Measurements from ENCODE around the gene IFIT2. TPM values are rescaled to one million over a fixed set of nuclear protein-coding genes. Genes with fewer than 3 reads are reported as not detected.
A peak's percentile ranks its signal among the peaks of the same experiment; 100 is the strongest.
"Not testable (repeated sequence)": the region's sequence is repeated elsewhere in the genome, so short reads cannot be mapped to it uniquely, and the experiment has no call there.

Gene IFIT2
- total RNA-seq, 6 experiments from 2014 or later = 4.7 to 12.4 (median 9.8) TPM

- Histone ChIP-seq H3K9me3 (no peaks in the 10 kb centered on the region), H3K4me3 (no peak overlapping the region), H3K36me3 (no peaks in the 10 kb centered on the region), H3K27ac (peak overlapping the region in 2 of 3 donors; percentile 49 to 54), H3K27me3 (no peaks in the 10 kb centered on the region), H3K4me1 (peaks cover 0 to 15% (median 6%) of the 10 kb centered on the region in 4 donors)
- DNase-seq = no peak
- peak; percentile 16 to 36 (median 22) for ATAC-seq
- intact Hi-C loops (cut with DNase I) = no loop called here
- 53% methylated on average over 6 of the region's 6 CpGs for WGBS (ENCODE audit: insufficient coverage, low coverage, low lambda C conversion rate, missing lambda C conversion rate)
- TF ChIP-seq POLR2A (IDR thresholded peaks at IDR 0.05) = no peak
- TF ChIP-seq CTCF (IDR thresholded peaks at IDR 0.05) = no peak
Measured at GRCh38 chr10:89283025-89283935, 18.6 kb upstream of the IFIT2 start.

- Histone ChIP-seq H3K4me3 (no peak overlapping the region), H3K36me3 (no peaks in the 10 kb centered on the region), H3K27ac (peak overlapping the region in 2 of 3 donors; percentile 49 to 54), H3K4me1 (peaks cover 0 to 8% (median 3%) of the 10 kb centered on the region in 4 donors), H3K27me3 (no peaks in the 10 kb centered on the region), H3K9me3 (no peaks in the 10 kb centered on the region)
- TF ChIP-seq POLR2A (IDR thresholded peaks at IDR 0.05) (no peak), CTCF (IDR thresholded peaks at IDR 0.05) (no peak)
- DNase-seq = no peak
- 39% methylated on average over 4 of the region's 4 CpGs for WGBS (ENCODE audit: insufficient coverage, low coverage, low lambda C conversion rate, missing lambda C conversion rate)
- intact Hi-C loops (cut with DNase I) = no loop called here
- ATAC-seq = peak; percentile 71 to 78 (median 74)
Measured at GRCh38 chr10:89283936-89284475, 17.8 kb upstream of the IFIT2 start.

GRCh38 chr10:89284711-89285110, 17.1 kb upstream of the IFIT2 start:
- H3K9me3 ChIP-seq; H3K4me3 ChIP-seq; DNase-seq; H3K27ac ChIP-seq; ATAC-seq; intact Hi-C loops (cut with DNase I); H3K27me3 ChIP-seq; H3K36me3 ChIP-seq; H3K4me1 ChIP-seq: not testable (repeated sequence)
- WGBS (ENCODE audit: insufficient coverage, low coverage, low lambda C conversion rate, missing lambda C conversion rate) = 92% methylated on average over 6 of the region's 6 CpGs

GRCh38 chr10:89285303-89285702, 16.5 kb upstream of the IFIT2 start:
- not testable (repeated sequence) for H3K36me3 ChIP-seq

GRCh38 chr10:89294721-89295239, 7.1 kb upstream of the IFIT2 start:
- H3K9me3 ChIP-seq = no peaks in the 10 kb centered on the region
- H3K4me3 ChIP-seq = no peak overlapping the region
- H3K27ac ChIP-seq = no peak overlapping the region
- no peaks in the 10 kb centered on the region for H3K27me3 ChIP-seq
- no peak for DNase-seq
- H3K4me1 ChIP-seq = peaks cover 0 to 18% (median 2%) of the 10 kb centered on the region in 4 donors
- no peak for ATAC-seq
- 76% methylated on average over 3 of the region's 3 CpGs for WGBS (ENCODE audit: insufficient coverage, low coverage, low lambda C conversion rate, missing lambda C conversion rate)
- TF ChIP-seq POLR2A (IDR thresholded peaks at IDR 0.05) (no peak), CTCF (IDR thresholded peaks at IDR 0.05) (no peak)
- intact Hi-C loops (cut with DNase I) = no loop called here
- no peaks in the 10 kb centered on the region for H3K36me3 ChIP-seq

More at GRCh38 chr10:89285303-89285702, 16.5 kb upstream of the IFIT2 start:
- intact Hi-C loops (cut with DNase I); H3K9me3 ChIP-seq; H3K4me1 ChIP-seq; H3K27ac ChIP-seq; DNase-seq; H3K27me3 ChIP-seq; H3K4me3 ChIP-seq; ATAC-seq: not testable (repeated sequence)
- WGBS (ENCODE audit: insufficient coverage, low coverage, low lambda C conversion rate, missing lambda C conversion rate) = 80% methylated on average over 4 of the region's 4 CpGs

Data from right lobe of liver (tissue), 6 donors.